COLO829 (cell line): Measurements from ENCODE around the gene SIAE.
A peak's percentile ranks its signal among the peaks of the same experiment; 100 is the strongest.
"Not testable (repeated sequence)": the region's sequence is repeated elsewhere in the genome, so short reads cannot be mapped to it uniquely, and the experiment has no call there.

Experiments
- DNase-seq: peaks from one replicate; pipeline ENCODE4 v3.0.0; 2012; ENCODE audit warnings: low spot score

The SIAE gene

DNA sequence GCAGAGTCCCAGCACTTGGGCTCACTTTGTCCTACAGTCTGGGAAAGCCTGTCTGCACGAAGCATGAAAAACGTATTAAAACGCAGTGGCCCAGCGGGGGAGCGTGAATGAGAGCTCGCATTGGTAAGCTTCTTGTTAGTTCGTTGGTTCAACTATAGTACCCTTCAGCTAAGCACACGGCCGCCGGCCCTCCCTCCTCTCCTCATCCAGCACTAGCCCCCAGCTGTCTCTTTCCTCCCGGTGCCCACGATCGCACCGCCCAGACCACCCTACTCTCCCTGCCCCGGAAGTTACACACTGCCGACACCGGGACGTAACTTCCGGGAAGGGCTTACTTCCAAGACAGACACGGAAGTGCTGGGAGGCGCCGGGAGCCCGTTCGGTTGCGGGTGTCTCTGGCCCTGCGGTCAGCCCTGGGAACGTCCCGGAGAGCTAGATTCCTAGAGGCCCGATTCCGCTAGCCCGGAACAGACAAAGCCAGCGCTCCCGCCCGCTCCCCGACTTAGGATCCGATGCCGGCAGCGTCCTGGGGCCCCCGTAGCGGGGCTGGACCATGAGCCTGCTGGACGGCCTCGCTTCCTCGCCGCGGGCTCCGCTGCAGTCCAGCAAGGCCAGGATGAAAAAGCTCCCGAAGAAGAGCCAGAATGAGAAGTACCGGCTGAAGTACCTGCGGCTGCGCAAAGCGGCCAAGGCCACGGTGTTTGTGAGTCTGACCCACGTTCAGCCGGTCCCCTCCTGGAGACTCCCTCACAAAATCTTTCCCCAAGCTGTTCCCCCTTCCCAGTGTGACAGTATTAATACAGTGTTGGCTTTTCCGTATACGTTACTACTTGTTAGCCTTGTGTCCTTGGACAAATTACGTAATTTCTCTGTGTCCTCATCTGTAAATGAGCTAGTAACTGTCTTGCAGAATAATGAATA, 50.7 kb downstream of the SIAE start, which contains the start of gene TBRG1:
Gene TBRG1 (plus strand): TSS at position 334 of the 921 bp plus-strand sequence. CDS start 220 bp downstream, at position 554.
- peak; percentile 78 for DNase-seq

DNA sequence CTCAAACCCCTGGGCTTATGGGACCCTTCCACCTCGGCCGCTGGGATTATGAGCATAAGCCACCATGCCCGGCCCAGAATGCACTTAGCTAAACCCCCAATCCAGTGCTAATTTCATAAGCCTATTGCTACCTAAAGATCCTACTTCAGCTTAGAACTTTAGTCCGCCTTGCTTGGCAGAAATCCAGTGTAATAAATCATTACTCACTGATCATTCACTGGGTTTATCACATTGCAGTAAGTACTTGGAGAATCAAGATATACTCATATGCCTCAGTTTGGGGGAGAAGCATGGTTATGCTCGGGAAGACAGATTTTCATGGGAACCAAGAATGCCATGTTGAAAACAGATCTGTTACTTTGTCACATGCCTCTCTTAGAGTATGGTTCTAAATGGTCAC, 54.7 kb downstream of the SIAE start:
- DNase-seq = no peak

DNA sequence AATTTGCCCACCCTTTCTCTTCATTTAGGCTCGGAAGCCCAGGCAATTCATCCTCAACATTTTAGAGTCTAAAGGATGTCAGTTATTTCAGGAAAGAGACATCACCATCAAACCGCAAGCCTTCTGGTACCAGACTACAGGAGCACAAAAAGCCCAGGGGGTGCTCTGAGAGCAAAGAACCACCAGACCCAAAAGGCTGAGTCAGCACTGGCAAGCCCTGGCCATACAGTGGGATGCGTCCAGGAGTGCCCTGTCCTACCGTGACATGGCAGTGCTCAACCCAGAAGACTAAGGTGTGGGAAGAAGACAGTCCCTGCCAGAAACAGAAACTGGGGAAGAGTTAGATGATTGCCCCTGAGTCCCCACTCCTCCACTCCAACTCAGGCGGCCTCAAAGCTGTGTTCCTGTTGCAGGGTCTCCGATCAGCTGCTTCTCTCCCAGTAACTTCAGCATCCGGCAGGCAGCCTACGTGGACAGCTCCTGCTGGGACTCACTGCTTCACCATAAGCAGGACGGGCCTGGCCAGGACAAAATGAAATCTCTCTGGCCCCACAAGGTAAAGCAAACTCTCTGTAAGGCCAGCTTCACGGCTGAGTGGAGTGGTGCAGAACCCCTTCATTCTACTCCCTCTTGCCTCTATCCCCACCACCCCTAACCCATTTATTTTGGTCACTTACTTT, 60.8 kb downstream of the SIAE start:
- DNase-seq = no peak

DNA sequence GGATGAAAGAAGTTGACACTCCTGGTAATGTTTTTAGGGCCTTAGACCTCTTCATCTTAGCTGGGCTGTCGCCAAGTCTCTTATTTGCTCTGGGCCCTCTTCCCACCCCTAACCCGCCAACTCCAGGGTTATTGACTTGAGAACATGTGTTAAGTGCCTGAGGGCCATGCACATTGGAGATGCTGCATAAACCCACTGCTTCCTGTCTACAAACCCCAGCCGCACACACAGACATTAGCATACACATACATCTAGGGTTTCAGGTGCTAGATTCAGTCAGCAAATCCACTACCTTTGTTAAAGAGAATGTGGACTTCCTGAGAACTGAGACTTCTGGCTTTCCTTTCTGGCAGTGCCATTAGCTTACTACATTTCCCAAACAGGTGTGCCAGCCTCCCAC, 61.5 kb downstream of the SIAE start:
- no peak for DNase-seq

DNA sequence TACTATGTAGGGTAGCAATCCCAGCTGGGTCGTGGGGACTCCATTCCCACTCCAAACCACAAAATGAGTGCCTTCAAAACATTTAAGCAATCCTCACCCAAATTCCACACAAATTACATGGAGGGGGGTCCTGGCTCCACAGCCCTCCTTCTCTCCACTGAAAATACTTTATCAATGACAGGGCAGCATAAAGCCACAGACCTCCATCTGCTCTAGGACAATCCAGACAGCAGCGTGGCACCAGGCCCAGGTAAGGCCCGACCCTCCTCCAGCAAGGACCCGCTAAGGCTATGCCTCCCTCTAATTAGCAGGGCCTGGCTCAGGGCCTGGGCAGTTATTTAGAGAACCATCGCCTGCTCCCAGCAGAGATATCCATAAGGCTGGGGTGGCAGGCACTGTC, 62.5 kb downstream of the SIAE start, which contains the start of gene PANX3:
Gene PANX3 (plus strand): TSS at position 365 of the 400 bp plus-strand sequence. CDS start 129 bp downstream, outside the sequence.
- DNase-seq = no peak

DNA sequence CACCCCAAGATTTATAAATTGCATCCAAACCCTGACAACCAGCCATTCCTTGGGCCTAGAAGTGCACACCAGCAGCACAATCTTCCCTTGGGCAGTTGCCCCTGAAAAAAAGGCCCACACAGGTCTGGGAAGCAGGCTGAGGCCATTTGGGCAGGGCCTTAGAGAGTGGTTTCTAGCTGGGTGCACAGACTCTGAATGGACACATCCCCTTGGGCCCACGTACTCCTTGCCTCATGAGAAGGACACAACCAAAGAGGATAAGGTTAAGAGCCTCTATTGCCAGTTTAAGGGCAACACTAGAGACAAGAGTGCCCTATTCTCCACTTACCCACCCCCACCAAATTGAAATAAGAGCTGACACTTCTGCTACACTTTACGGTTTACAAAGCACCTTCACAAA, 63.2 kb downstream of the SIAE start:
- DNase-seq = no peak

DNA sequence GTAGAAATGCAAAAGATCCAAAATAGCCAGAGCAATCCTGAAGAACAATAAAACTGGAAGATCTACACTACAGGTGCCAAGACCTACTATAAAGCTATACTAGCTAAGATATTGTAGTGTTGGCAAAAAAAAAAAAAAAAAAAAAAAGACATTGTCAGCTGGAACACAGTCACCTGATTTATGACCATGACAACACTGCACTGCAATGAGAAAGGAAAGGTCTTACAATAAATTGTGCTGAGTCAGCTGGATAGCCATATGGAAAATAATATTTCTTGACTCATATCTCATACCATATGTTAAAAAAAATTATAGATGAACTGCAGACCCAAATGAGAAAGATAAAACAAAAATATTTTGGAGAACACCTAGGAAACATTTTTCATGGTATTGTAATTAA, 65.4 kb downstream of the SIAE start:
- DNase-seq = no peak

DNA sequence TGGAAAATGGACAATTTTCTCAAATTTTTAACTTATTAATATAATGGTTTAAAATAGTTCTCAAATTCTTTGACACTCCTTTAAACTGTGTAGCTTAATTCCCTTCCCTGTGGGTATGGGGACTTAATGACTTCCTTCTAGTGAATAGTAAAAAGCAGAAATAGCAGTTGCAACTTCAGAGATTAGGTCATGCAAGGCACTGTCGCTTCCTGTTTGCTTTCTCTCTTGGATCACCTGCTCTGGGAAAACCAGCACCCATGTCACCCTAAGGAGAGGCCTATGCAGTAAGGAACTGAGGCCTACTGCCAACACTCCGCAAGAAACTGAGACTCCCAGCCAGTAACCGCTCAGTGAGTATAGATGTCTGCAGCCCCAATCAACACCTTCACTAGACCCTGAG, 67.8 kb downstream of the SIAE start:
- no peak for DNase-seq

DNA sequence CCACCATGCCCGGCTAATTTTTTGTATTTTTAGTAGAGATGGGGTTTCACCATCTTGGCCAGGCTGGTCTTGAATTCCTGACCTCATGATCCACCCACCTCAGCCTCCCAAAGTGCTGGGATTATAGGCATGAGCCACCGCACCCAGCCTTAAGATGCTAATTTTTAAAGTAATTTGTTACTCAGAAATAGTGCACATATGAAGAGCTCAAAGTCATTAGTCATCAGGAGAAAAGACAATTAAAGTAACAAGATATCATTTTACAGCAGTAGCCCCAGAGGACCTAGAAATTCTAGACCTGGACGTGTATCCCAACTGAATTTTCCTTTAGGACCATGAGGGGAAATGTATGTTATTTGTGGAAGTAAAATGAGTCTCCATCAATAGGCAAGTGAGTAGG, 70.8 kb downstream of the SIAE start:
- DNase-seq = not testable (repeated sequence)

DNA sequence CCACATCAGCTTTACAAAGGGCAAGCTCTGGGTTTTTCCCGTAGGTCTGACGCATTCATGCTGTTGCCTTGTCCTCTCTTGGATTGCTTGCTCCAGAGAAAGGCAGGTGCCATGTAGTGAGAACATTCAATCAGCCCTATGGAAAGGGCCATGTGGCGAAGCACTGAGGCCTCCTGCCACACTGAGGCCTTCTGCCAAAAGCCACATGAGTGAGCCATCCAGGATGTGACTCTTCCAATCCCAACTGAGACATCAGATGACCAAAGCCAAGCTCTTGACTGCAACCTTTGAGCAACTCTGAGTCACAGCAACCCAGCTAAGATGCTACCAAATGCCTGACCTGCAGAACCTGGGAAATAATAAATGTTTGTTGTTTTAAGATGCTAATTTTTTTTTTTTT, 71.3 kb downstream of the SIAE start:
- DNase-seq = no peak

DNA sequence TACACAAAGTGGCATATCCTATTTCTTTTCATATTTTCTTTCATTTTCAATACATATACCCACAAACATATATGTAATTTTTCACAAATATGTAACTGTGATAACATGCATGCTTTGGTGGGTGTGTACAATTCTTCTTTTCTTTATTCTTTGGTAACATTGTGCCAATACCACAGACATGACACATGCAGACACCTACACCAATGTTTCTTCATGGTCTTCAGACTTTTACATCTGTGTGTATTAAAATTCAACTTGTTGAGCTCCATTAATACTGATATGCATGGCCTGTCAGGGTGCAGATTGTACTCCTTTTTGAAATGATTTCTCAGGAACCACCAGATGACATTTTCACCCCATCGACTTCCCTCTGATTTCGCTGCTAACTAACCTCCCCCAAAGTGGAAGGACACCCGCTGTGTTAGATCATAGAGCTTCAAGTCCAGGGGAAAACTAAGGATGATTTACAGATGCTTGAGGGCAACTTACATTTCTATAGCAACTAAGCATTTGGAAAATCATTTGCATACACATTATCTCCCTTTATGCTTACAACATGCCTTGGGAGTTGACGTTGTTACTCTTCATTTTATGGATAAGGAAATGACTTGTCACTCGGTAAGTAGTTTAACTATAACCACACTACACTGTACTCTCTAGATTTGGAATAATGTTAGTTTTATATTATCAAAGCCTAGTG, 72.8 kb downstream of the SIAE start:
- DNase-seq = no peak

DNA sequence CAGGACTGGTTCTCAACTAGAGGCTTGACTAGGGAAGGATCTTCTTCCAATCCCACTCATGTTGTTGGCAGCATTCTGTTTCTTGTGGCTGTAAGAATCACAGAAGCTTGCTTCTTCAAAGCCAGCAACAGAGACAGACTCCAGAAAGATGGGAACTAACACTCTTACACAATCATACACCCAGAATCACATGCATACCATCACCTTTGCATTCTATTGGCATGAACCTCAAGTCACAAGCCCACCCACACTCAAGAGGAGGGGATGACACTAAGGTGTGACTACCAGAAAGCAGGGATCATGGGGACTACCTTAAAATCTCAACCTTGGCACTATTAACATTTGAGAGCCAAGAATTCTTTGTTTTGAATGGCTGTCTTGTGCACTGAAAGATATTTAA, 75.9 kb downstream of the SIAE start:
- no peak for DNase-seq

DNA sequence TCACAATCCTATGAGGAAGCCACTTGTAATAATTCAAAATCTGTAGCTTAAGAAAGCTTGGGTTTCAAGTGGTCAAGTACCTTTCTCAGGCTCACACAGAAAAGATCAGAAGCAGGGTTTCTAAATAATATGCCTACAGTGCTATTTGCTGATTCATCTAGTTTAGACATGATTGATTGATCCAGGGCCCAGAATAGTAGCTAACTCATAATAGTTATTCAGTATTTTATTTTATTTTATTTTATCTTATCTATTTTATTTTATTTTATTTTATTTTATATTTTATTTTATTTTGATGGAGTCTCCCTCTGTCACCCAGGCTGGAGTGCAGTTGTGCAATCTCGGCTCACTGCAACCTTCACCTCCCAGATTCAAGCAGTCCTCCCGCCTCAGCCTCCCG, 78.2 kb downstream of the SIAE start:
- DNase-seq = no peak

DNA sequence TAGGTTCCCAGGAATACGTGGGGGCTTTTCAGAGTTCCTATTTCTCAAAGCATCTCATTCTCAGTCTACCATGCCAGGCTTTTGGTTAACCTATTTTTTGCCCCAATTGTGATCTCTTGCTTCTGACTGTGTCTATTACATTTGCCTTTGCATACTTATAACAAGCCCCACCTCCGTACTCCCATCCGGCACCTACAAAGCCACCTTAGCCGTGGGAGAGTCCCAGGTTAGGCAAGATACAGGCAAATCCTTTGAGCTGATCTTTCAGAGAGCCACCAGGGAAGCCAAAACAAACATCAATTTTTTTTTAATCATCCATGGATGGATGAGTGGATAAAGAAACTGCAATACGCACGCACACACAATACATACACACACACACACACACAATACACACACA, 80.9 kb downstream of the SIAE start:
- DNase-seq = no peak

DNA sequence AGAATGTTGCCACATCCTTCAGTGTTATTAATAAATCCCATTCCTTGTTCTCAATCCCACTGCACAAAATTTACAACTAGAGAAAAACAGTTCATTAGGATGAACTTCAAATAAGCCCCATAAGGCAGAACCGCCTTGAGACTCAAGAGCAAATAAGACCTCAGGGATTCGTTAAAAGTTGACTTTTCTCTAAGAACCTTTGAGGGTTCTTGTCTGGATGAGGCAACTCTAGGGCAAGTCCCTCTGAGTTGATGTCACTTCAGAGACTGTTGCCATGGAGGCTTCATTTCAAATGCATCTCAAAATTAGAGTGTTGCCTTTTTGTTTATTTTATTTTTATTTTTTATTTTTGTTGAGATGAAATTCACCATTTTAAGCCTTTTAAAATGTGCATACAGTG, 82.1 kb downstream of the SIAE start:
- no peak for DNase-seq

DNA sequence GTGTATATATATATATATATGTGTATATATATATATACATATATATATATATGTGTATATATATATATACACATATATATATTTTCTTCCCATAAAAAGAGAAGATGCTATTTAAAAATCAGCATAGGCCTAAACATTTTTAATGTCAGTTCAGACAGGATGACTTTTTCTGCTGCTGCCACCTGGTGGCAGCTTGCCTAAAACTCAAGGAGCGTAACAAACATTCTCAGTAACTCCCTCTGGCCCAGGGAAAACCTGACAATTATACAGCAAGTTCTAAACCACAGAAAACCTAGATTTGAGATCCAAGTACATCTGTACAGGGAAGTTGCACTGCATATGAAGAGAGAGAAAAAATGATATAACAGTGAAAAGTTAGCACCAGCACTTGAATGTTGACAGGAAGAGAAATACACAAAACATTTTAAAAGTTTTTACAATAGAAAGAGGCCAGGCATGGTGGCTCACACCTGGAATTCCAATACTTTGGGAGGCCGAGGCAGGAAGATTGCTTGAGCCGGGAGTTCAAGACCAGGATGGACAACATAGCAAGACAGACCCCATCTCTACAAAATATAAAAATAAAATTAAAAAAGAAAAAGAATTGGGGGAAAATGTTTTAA, 87.2 kb downstream of the SIAE start:
- DNase-seq = peak; percentile 31

DNA sequence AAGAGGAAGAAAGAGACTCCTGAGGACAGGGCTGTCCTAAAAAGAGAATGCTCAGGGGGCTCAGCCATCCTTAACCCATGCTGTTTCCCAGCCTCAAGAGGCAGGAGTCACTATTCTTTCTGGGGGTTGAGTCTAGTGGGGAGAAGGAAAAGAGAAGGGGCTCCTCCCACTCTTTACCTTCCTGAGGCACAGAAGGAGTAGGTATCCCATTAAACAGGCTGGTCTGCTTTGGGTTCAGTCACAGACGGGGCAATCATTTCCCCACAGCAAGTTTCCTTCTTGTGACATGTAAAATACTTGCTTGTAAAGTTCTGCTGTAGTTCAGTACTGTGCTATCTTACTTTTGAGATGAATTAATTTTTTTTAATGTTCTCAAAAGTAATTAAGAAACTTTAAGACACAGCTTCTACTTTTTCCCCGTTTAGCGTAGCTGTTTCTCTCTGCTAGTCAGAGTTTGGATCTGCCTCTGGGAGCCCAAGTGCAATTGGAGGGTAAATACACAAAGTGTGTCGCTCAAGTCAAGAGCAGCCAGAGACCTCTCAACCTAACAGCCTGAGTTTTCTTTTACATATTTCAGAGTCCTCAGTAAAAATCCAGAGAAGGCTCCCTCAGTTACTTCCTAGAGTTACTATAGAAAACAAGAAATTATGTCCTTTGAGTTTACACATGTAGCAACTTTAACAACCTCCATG, 88.7 kb downstream of the SIAE start:
- DNase-seq = no peak

DNA sequence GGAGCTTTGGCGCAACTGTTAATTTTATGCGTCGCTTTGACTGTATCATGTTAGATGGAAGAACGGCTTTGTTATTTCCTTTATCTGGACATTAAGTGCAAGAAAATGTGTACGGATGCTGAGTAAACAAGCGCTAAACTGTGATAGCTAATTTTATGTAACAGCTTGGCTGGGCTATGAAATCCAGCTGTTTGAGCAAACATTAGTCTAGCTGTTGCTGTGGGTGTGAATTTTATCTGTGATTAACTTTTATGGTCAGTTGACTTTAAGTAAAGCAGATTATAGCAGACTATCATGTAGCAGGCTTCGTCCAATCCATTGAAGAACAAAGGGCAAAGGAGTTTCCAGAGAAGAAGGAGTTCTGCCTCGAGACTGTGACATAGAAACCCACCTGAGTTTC, 89.8 kb downstream of the SIAE start:
- DNase-seq = no peak
